ENCODE results near the gene TREM1.
"Not testable (repeated sequence)": the region's sequence is repeated elsewhere in the genome, so short reads cannot be mapped to it uniquely, and the experiment has no call there.

The TREM1 gene

DNA sequence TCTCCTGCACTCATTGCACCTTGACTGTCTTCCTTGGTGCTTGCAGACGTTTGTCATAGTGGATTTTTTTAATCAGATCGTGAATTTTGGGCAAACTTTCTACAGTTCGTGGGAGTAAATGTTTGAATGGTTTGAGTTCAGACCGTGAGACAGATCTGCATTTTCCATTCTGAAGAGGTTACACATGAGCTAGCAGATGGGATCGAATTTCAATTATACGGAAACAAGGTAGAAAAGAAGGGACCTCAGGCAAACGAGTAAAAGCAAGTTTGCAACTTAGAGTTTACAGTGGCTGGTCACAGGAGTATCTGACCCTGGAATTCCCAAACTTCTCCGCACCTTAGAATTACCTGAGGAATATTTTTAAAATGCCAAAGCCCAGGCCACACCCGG is 31.8 kb upstream of the TREM1 start:
- no peak for DNase-seq (ENCODE audit: low read depth)
- H3K4me3 ChIP-seq (ENCODE audit: low read depth, low read length), result no peak overlapping the region
- TF ChIP-seq CTCF (IDR thresholded peaks at IDR 0.05; ENCODE audit: control insufficient read depth, extremely low read depth, insufficient read depth), result no peak

DNA sequence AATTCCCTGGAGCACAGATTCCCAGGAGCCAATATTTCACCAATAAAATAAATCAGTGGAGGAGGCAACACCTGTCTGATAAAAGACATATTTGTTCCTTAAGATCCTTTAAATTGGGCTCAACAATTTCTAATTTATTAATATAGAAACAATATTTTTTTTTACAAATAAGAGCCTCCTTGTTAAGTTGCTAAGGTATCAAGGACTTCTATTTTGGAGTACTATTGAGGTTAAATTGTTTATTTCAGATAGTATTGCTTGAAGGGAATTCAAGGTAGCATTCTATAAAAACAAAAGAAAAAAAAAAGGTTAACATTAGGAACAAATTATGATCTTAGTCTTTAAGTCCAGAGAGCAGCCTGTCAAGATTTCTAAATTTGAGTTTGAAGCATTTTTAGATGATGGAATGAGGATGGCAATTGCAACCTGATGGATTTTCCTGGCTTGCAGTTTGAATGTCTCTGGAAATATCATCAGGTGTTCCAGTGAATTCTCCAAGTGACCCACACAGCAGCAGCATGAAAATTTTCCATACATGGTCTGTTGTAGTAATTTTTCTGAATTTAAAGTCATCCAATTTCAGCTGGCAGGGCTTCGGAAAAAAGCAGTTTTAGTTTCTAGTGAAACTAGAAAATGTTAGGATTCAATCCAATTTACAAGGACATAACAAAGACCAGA is 29.6 kb upstream of the TREM1 start:
- no peak overlapping the region for H3K4me3 ChIP-seq (ENCODE audit: low read depth, low read length)
- DNase-seq (ENCODE audit: low read depth), result no peak
- TF ChIP-seq CTCF (IDR thresholded peaks at IDR 0.05; ENCODE audit: control insufficient read depth, extremely low read depth, insufficient read depth), result no peak

DNA sequence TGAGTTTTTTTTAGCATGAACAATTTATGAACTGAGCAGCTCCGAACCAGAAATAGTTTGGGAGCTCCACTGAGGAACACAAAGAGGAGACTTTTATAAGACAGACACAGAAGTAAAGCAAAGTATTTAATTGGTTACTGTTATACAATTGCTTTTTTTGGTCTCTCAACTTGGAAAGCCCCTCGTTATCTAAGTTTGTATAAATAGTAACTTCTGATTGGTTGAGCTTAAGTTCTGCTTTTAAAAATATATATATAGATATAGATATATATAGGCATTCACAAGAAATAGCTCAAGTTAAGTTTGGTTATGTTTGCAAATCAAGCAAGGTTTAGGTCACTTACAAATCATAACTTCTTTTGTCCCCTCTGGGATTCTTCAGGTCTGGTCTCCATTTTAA is 28.7 kb upstream of the TREM1 start:
- H3K4me3 ChIP-seq (ENCODE audit: low read depth, low read length), result no peak overlapping the region
- TF ChIP-seq CTCF (IDR thresholded peaks at IDR 0.05; ENCODE audit: control insufficient read depth, extremely low read depth, insufficient read depth), result no peak
- DNase-seq (ENCODE audit: low read depth), result no peak

GRCh38 chr6:41306187-41306854 is 19.8 kb upstream of the TREM1 start:
- peak; percentile 34 for DNase-seq (ENCODE audit: low read depth)

DNA sequence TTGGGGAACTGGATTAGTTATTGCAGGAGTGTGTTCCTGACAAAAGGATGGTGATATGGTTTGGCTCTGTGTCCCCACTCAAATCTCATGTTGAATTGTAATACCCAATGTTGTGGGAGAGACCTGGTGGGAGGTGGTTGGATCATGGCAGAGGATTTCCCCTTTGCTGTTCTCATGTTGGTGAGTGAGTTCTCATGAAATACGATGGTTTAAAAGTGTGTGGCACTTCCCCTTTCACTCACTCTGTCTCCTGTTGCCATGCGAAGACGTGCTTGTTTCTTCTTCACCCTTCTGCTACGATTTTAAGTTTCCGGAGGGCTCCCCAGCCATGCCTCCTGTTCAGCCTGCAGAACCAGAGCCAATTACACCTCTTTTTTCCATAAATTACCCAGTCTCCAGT is 16.2 kb upstream of the TREM1 start:
- no peak for DNase-seq (ENCODE audit: low read depth)
- no peak for TF ChIP-seq CTCF (IDR thresholded peaks at IDR 0.05; ENCODE audit: control insufficient read depth, extremely low read depth, insufficient read depth)
- H3K4me3 ChIP-seq (ENCODE audit: low read depth, low read length), result no peak overlapping the region

More at GRCh38 chr6:41306187-41306854, 19.8 kb upstream of the TREM1 start:
- no peak overlapping the region for H3K4me3 ChIP-seq (ENCODE audit: low read depth, low read length)
- TF ChIP-seq CTCF (IDR thresholded peaks at IDR 0.05; ENCODE audit: control insufficient read depth, extremely low read depth, insufficient read depth), result peak; percentile 52

GRCh38 chr6:41298785-41299502 is 12.5 kb upstream of the TREM1 start:
- no peak for DNase-seq (ENCODE audit: low read depth)
- no peak overlapping the region for H3K4me3 ChIP-seq (ENCODE audit: low read depth, low read length)
- no peak for TF ChIP-seq CTCF (IDR thresholded peaks at IDR 0.05; ENCODE audit: control insufficient read depth, extremely low read depth, insufficient read depth)

DNA sequence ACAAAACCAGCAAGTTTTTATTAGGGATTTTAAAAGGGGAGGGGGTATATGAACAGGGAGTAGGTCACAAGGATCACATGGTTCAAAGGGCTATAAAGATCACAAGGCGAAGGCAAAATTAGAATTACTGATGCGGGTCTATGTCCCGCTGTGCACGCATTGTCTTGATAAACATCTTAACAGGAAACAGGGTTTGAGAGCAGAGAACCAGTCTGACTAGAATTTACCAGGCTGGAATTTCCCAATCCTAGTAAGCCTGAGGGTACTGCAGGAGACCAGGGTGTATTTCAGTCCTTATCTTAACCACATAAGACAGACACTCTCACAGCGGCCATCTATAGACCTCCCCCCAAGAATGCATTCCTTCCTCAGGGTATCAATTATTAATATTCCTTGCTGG is 10.8 kb upstream of the TREM1 start:
- H3K4me3 ChIP-seq (ENCODE audit: low read depth, low read length); DNase-seq (ENCODE audit: low read depth): not testable (repeated sequence)
